Glutamatergic neuron (in vitro differentiated cells): ENCODE measurements around the gene EVI5. TPM values are rescaled to one million over a fixed set of nuclear protein-coding genes. Genes with fewer than 3 reads are reported as not detected.

Experiments used
- DNase-seq: peaks from one replicate; pipeline ENCODE4 v3.0.0; 2022
- H3K27ac Mint-ChIP-seq: one replicate; pipeline ENCODE4 v1.8.0; 2020; ENCODE audit warnings: mild to moderate bottlenecking, mixed read lengths, inconsistent platforms; ENCODE audit not compliant: unreplicated experiment
- H3K27me3 Mint-ChIP-seq: one replicate; pipeline ENCODE4 v1.8.0; 2020; ENCODE audit warnings: mild to moderate bottlenecking, moderate library complexity, mixed read lengths, inconsistent platforms; ENCODE audit not compliant: unreplicated experiment
- H3K36me3 Mint-ChIP-seq: one replicate; pipeline ENCODE4 v1.8.0; 2020; ENCODE audit warnings: mild to moderate bottlenecking, mixed read lengths, inconsistent platforms; ENCODE audit not compliant: unreplicated experiment
- H3K4me1 Mint-ChIP-seq: one replicate; pipeline ENCODE4 v1.8.0; 2020; ENCODE audit warnings: mild to moderate bottlenecking, low read depth, mixed read lengths, inconsistent platforms; ENCODE audit not compliant: unreplicated experiment
- H3K4me3 Mint-ChIP-seq: one replicate; pipeline ENCODE4 v1.8.0; 2020; ENCODE audit warnings: mild to moderate bottlenecking, mixed read lengths, inconsistent platforms; ENCODE audit not compliant: unreplicated experiment
- H3K9me3 Mint-ChIP-seq: one replicate; pipeline ENCODE4 v1.8.0; 2020; ENCODE audit warnings: mild to moderate bottlenecking, moderate library complexity, mixed read lengths, inconsistent platforms; ENCODE audit not compliant: unreplicated experiment
- CTCF ChIP-seq: fragments of 200-600 bp; sonication (generic); IDR thresholded peaks from one replicate; pipeline ENCODE4 v1.5.0; 2021; ENCODE audit not compliant: partially characterized antibody, unreplicated experiment
- total RNA-seq: library from RNA; stranded (reverse); fragmentation: NEBNext Ultra II Directional; extraction: Animal tissue kit (Norgen Biotek cat#: 25700); gene quantifications from one replicate; pipeline ENCODE4 v1.2.1, GENCODE V29; 2021; ENCODE audit not compliant: unreplicated experiment

Gene EVI5
- total RNA-seq, 1 donor from 2014 or later = 19.5 TPM

- Mint-ChIP-seq H3K4me3 (no peak overlapping the region), H3K4me1 (no peaks in the 10 kb centered on the region), H3K27ac (no peak overlapping the region), H3K9me3 (no peaks in the 10 kb centered on the region), H3K36me3 (no peaks in the 10 kb centered on the region), H3K27me3 (no peaks in the 10 kb centered on the region)
- TF ChIP-seq CTCF = no peak
- DNase-seq = no peak
Measured at GRCh38 chr1:92516574-92516973, 268.3 kb downstream of the EVI5 start.

GRCh38 chr1:92515796-92516201 is 269.1 kb downstream of the EVI5 start:
- H3K4me3 Mint-ChIP-seq = no peak overlapping the region
- no peak for TF ChIP-seq CTCF
- H3K4me1 Mint-ChIP-seq = no peaks in the 10 kb centered on the region
- H3K36me3 Mint-ChIP-seq = no peaks in the 10 kb centered on the region
- no peaks in the 10 kb centered on the region for H3K9me3 Mint-ChIP-seq
- H3K27ac Mint-ChIP-seq = no peak overlapping the region
- no peak for DNase-seq
- H3K27me3 Mint-ChIP-seq = no peaks in the 10 kb centered on the region

GRCh38 chr1:92511541-92511940 is 273.4 kb downstream of the EVI5 start:
- Mint-ChIP-seq H3K27me3 (no peaks in the 10 kb centered on the region), H3K4me3 (no peak overlapping the region), H3K4me1 (no peaks in the 10 kb centered on the region), H3K27ac (no peak overlapping the region), H3K36me3 (no peaks in the 10 kb centered on the region), H3K9me3 (no peaks in the 10 kb centered on the region)
- no peak for DNase-seq
- TF ChIP-seq CTCF = no peak

- DNase-seq = no peak
- Mint-ChIP-seq H3K4me3 (no peak overlapping the region), H3K36me3 (no peaks in the 10 kb centered on the region), H3K27me3 (no peaks in the 10 kb centered on the region), H3K9me3 (no peaks in the 10 kb centered on the region), H3K27ac (no peak overlapping the region), H3K4me1 (no peaks in the 10 kb centered on the region)
- no peak for TF ChIP-seq CTCF
Measured at GRCh38 chr1:92509619-92510018, 275.3 kb downstream of the EVI5 start.

GRCh38 chr1:92505015-92505692 is 279.8 kb downstream of the EVI5 start:
- DNase-seq = no peak
- H3K36me3 Mint-ChIP-seq = no peaks in the 10 kb centered on the region
- TF ChIP-seq CTCF = no peak
- H3K4me1 Mint-ChIP-seq = no peaks in the 10 kb centered on the region
- H3K27ac Mint-ChIP-seq = no peak overlapping the region
- no peaks in the 10 kb centered on the region for H3K27me3 Mint-ChIP-seq
- no peaks in the 10 kb centered on the region for H3K9me3 Mint-ChIP-seq
- H3K4me3 Mint-ChIP-seq = no peak overlapping the region
